SK-N-SH (cell line): ENCODE measurements around the gene MAML3.

Source experiments
- CTCF ChIP-seq: fragments of 200-600 bp; sonication (generic); IDR thresholded peaks from 2 replicates; pipeline ENCODE4 v1.6.1; 2017; ENCODE audit warnings: antibody characterized with exemption, mild to moderate bottlenecking, moderate library complexity
- POLR2AphosphoS5 ChIP-seq: IDR thresholded peaks from 2 replicates; pipeline ENCODE4 v1.6.1; 2012; ENCODE audit warnings: low read depth, low read length

GRCh38 chr4:139971111-139971510 lies 182.9 kb downstream of the MAML3 start:
- TF ChIP-seq CTCF = no peak
- no peak for TF ChIP-seq POLR2AphosphoS5
